Neural cell (in vitro differentiated cells): Measurements from ENCODE around the gene TNFSF15. TPM values are rescaled to one million over a fixed set of nuclear protein-coding genes. Genes with fewer than 3 reads are reported as not detected.

Experiments
- H2AFZ ChIP-seq: fragments of 200-600, 300-800 bp; sonication (generic), shearing (Covaris generic); 2 replicates; pipeline ENCODE4 v1.6.0; 2014; ENCODE audit warnings: low read depth, mild to moderate bottlenecking, antibody characterized with exemption, low read length, moderate library complexity
- H3F3A ChIP-seq: fragments of 200-600 bp; shearing (Covaris generic); 2 replicates; pipeline ENCODE4 v1.6.1; 2016; ENCODE audit warnings: mild to moderate bottlenecking, moderate library complexity, mixed read lengths, antibody characterized with exemption, low read length; ENCODE audit not compliant: insufficient read depth, poor library complexity, severe bottlenecking
- H3K27ac ChIP-seq: fragments of 200-600, 300-800 bp; sonication (generic), shearing (Covaris generic); 2 replicates; pipeline ENCODE4 v1.5.1; 2014; ENCODE audit warnings: mild to moderate bottlenecking, low read length, moderate library complexity
- H3K27me3 ChIP-seq: fragments of 300-800, 200-600 bp; sonication (generic), shearing (Covaris generic); 2 replicates; pipeline ENCODE4 v1.6.0; 2014; ENCODE audit warnings: mild to moderate bottlenecking, low read depth, low read length, moderate library complexity; ENCODE audit not compliant: insufficient read depth
- H3K36me3 ChIP-seq: fragments of 300-800, 200-600 bp; sonication (generic), shearing (Covaris generic); 2 replicates; pipeline ENCODE4 v1.5.1; 2014; ENCODE audit warnings: mild to moderate bottlenecking, antibody characterized with exemption, low read length, moderate library complexity; ENCODE audit not compliant: insufficient read depth
- H3K4me2 ChIP-seq: fragments of 300-800, 200-600 bp; sonication (generic), shearing (Covaris generic); 2 replicates; pipeline ENCODE4 v1.6.0; 2014; ENCODE audit warnings: mild to moderate bottlenecking, low read length
- H3K4me3 ChIP-seq: fragments of 300-800, 200-600 bp; sonication (generic), shearing (Covaris generic); 2 replicates; pipeline ENCODE4 v1.5.1; 2014; ENCODE audit warnings: mild to moderate bottlenecking, low read length, moderate library complexity
- H3K79me2 ChIP-seq: fragments of 200-600 bp; shearing (Covaris generic); replicated peaks from 2 replicates; pipeline ENCODE4 v1.6.0; 2014; ENCODE audit warnings: mild to moderate bottlenecking, low read length, moderate library complexity; ENCODE audit not compliant: insufficient read depth
- H3K9ac ChIP-seq: fragments of 300-800, 200-600 bp; sonication (generic), shearing (Covaris generic); 2 replicates; pipeline ENCODE4 v1.6.1; 2016; ENCODE audit warnings: mild to moderate bottlenecking, low read length, mixed read lengths
- H3K9me2 ChIP-seq: fragments of 200-600 bp; shearing (Covaris generic); 2 replicates; pipeline ENCODE4 v1.6.1; 2016; ENCODE audit warnings: mild to moderate bottlenecking, low read length, mixed read lengths; ENCODE audit not compliant: insufficient read depth
- H3K9me3 ChIP-seq: fragments of 200-600, 300-800 bp; sonication (generic), shearing (Covaris generic); 2 replicates; pipeline ENCODE4 v1.6.1; 2016; ENCODE audit warnings: mild to moderate bottlenecking, mixed run types, low read length, moderate library complexity, mixed read lengths
- H4K20me1 ChIP-seq: fragments of 200-600 bp; shearing (Covaris generic); 2 replicates; pipeline ENCODE4 v1.6.1; 2016; ENCODE audit warnings: mild to moderate bottlenecking, mixed run types; ENCODE audit not compliant: insufficient read depth
- EP300 ChIP-seq: fragments of 450-650 bp; conservative IDR thresholded peaks from 2 replicates; pipeline ENCODE4 v1.6.1; 2014; ENCODE audit warnings: antibody characterized with exemption, mild to moderate bottlenecking, moderate library complexity; ENCODE audit not compliant: poor library complexity, severe bottlenecking
- EZH2 ChIP-seq: fragments of 200-600, 300-800 bp; shearing (Covaris generic), sonication (generic); IDR thresholded peaks from 2 replicates; pipeline ENCODE4 v1.6.1; 2014; ENCODE audit warnings: antibody characterized with exemption, low read length, borderline replicate concordance, mild to moderate bottlenecking; ENCODE audit not compliant: insufficient read depth, poor library complexity, severe bottlenecking
- MXI1 ChIP-seq: fragments of 450-650 bp; conservative IDR thresholded peaks from 2 replicates; pipeline ENCODE4 v1.6.1; 2014; ENCODE audit warnings: antibody characterized with exemption, mild to moderate bottlenecking; ENCODE audit not compliant: poor library complexity, severe bottlenecking
- POLR2AphosphoS5 ChIP-seq: IDR thresholded peaks from 2 replicates; pipeline ENCODE4 v1.6.1; 2012
- RAD21 ChIP-seq: fragments of 450-650 bp; conservative IDR thresholded peaks from 2 replicates; pipeline ENCODE4 v1.6.1; 2014; ENCODE audit warnings: antibody characterized with exemption, mild to moderate bottlenecking, moderate library complexity
- REST ChIP-seq: IDR thresholded peaks from 2 replicates; pipeline ENCODE4 v1.6.1; 2012; ENCODE audit warnings: borderline replicate concordance
- SMC3 ChIP-seq: fragments of 450-650 bp; conservative IDR thresholded peaks from 2 replicates; pipeline ENCODE4 v1.6.1; 2014; ENCODE audit warnings: antibody characterized with exemption, mild to moderate bottlenecking, moderate library complexity; ENCODE audit not compliant: poor library complexity
- TAF1 ChIP-seq: IDR thresholded peaks from 2 replicates; pipeline ENCODE4 v1.6.1; 2012; ENCODE audit warnings: low read depth
- polyA plus RNA-seq: library from polyadenylated mRNA; depleted of rRNA; stranded (reverse); fragments of >200 nt; gene quantifications from 2 replicates; pipeline ENCODE4 v1.2.3, GENCODE V29; 2014
- TF ChIP-seq, protein P1 (sequence below): fragments of 450-650 bp; IDR thresholded peaks from 2 replicates; pipeline ENCODE4 v1.5.1; 2014; ENCODE audit warnings: antibody characterized with exemption, mild to moderate bottlenecking, moderate library complexity; ENCODE audit not compliant: poor library complexity, severe bottlenecking

The TNFSF15 gene
- polyA plus RNA-seq, 1 donor from 2014 or later, result not detected

DNA sequence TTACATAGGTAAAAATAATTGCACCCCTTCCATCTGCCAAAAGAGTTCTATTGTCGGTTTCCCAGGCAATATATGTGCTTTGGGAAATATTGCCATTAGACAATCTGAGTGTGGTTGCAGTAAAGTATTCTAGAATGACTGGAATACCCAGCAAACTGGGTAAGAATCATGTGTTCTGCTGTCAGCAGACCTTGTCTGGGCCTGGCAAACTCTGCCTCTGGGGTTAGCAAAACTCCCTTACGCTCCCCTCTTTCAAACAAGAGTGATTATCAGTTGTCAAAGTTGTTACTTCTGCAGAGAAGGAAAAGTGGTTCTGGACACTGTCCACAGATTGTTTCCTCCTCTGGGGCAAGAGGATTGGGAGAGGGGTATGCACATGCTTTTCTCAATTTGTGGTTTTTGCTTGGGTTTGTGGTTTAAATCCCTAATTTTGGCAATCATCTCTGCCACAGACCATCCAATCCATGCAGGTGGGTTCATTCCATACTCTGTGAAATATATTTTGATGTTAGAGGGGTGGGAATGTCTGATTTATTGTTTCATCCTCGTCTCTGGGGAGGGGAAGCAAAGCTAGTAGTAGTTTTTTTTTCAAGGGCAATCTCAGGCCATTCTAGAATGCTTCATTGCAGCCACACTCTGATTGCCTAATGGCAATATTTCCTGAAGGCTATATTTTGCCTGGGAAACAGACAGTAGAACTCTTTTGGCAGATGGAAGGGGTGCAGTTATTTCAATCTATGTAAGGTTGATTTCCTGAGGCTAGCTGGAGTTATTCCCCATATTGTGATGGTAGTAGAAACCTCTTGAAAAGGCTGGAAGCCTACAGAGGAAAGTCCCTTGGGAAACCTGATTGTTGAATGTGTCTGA lies 24.0 kb upstream of the TNFSF15 start:
- Histone ChIP-seq H3K4me3 (no peak overlapping the region), H3K27ac (no peak overlapping the region), H3F3A (no peaks in the 10 kb centered on the region), H3K9me3 (no peaks in the 10 kb centered on the region), H3K79me2 (no peaks in the 10 kb centered on the region), H3K36me3 (no peaks in the 10 kb centered on the region), H3K9ac (no peak overlapping the region), H2AFZ (no peak overlapping the region), H4K20me1 (no peaks in the 10 kb centered on the region), H3K9me2 (no peaks in the 10 kb centered on the region), H3K27me3 (no peaks in the 10 kb centered on the region), H3K4me2 (no peak overlapping the region)
- TF ChIP-seq RAD21 (no peak), EP300 (no peak), REST (no peak), POLR2AphosphoS5 (no peak), EZH2 (no peak), MXI1 (no peak), SMC3 (no peak), TAF1 (no peak)
- TF ChIP-seq, protein P1, sequence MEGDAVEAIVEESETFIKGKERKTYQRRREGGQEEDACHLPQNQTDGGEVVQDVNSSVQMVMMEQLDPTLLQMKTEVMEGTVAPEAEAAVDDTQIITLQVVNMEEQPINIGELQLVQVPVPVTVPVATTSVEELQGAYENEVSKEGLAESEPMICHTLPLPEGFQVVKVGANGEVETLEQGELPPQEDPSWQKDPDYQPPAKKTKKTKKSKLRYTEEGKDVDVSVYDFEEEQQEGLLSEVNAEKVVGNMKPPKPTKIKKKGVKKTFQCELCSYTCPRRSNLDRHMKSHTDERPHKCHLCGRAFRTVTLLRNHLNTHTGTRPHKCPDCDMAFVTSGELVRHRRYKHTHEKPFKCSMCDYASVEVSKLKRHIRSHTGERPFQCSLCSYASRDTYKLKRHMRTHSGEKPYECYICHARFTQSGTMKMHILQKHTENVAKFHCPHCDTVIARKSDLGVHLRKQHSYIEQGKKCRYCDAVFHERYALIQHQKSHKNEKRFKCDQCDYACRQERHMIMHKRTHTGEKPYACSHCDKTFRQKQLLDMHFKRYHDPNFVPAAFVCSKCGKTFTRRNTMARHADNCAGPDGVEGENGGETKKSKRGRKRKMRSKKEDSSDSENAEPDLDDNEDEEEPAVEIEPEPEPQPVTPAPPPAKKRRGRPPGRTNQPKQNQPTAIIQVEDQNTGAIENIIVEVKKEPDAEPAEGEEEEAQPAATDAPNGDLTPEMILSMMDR, result no peak

DNA sequence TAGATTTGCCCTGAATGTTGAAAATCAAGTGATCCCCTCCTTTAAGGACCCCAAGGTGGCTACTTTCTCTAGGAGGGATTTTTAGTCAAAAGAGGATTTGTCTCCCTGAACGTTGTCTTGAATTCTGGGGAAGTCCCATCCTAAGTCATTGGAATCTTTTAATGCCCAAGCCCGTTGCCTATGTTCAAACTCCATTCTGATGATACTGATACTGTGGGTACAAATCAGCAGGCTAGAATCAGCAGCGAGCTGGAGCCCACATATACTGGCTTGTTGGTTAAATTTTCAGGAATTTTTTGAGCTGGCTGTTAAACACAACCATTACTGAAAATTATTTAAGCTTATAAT lies 22.4 kb upstream of the TNFSF15 start:
- TF ChIP-seq REST (no peak), MXI1 (no peak), EP300 (no peak), EZH2 (no peak), TAF1 (no peak), RAD21 (no peak), POLR2AphosphoS5 (no peak), SMC3 (no peak)
- TF ChIP-seq, protein P1, result no peak
- no peak overlapping the region for H3K4me3 ChIP-seq
- no peaks in the 10 kb centered on the region for H3K36me3 ChIP-seq
- no peaks in the 10 kb centered on the region for H3K27me3 ChIP-seq
- no peak overlapping the region for H3K27ac ChIP-seq
- no peaks in the 10 kb centered on the region for H3K79me2 ChIP-seq
- no peak overlapping the region for H3K9ac ChIP-seq
- H2AFZ ChIP-seq, result no peak overlapping the region
- no peaks in the 10 kb centered on the region for H4K20me1 ChIP-seq
- no peaks in the 10 kb centered on the region for H3K9me2 ChIP-seq
- H3K4me2 ChIP-seq, result no peak overlapping the region
- no peaks in the 10 kb centered on the region for H3F3A ChIP-seq
- no peaks in the 10 kb centered on the region for H3K9me3 ChIP-seq
